Progenitor cell of endocrine pancreas (in vitro differentiated cells): ENCODE results near the gene COX15. TPM values are rescaled to one million over a fixed set of nuclear protein-coding genes. Genes with fewer than 3 reads are reported as not detected.

Experiments
- DNase-seq: peaks from one replicate; pipeline ENCODE4 v3.0.0; 2021; ENCODE audit warnings: low spot score; ENCODE audit not compliant: unreplicated experiment
- H3K27ac Mint-ChIP-seq: 2 replicates; pipeline ENCODE4 v1.8.0; 2021; ENCODE audit warnings: mild to moderate bottlenecking, moderate library complexity, mixed read lengths
- H3K27me3 Mint-ChIP-seq: 2 replicates; pipeline ENCODE4 v1.8.0; 2021; ENCODE audit warnings: mixed read lengths
- H3K36me3 Mint-ChIP-seq: 2 replicates; pipeline ENCODE4 v1.8.0; 2022; ENCODE audit warnings: mixed read lengths; ENCODE audit not compliant: insufficient read depth
- H3K4me1 Mint-ChIP-seq: 2 replicates; pipeline ENCODE4 v1.8.0; 2021; ENCODE audit warnings: low read depth, mixed read lengths
- H3K4me3 Mint-ChIP-seq: 2 replicates; pipeline ENCODE4 v1.8.0; 2021; ENCODE audit warnings: low read depth, mild to moderate bottlenecking, moderate library complexity, mixed read lengths
- H3K9me3 Mint-ChIP-seq: 2 replicates; pipeline ENCODE4 v1.8.0; 2021; ENCODE audit warnings: low read depth, mixed read lengths
- long read RNA-seq: library from polyadenylated mRNA; unstranded; transcript quantifications from one replicate; pipeline ENCODE4 v2.0.0, GENCODE V29; 2020
- total RNA-seq: library from RNA; stranded (reverse); gene quantifications from 2 replicates; pipeline ENCODE4 v1.2.1, GENCODE V29; 2021
- TF ChIP-seq, protein P1 (sequence below): fragments of 200-600 bp; sonication (generic); IDR thresholded peaks from one replicate; pipeline ENCODE4 v1.5.0; 2021; ENCODE audit warnings: antibody characterized with exemption, mild to moderate bottlenecking; ENCODE audit not compliant: unreplicated experiment

COX15 gene
- total RNA-seq: 45.4 and 46.6 TPM in 2 replicates
- long read RNA-seq, transcript COX15-201 (9 exons, 2,356 nt): major isoform, 131 of 164 reads
- long read RNA-seq, partial matches to known transcripts: 11 of 164 reads
- long read RNA-seq, other reads (novel, unspliced or antisense): 19 of 164 reads

- Mint-ChIP-seq H3K9me3 (no peaks in the 10 kb centered on the region), H3K36me3 (peaks cover 9% of the 10 kb centered on the region), H3K4me1 (peaks cover 7% of the 10 kb centered on the region), H3K27me3 (no peaks in the 10 kb centered on the region), H3K4me3 (peak within 1 kb of the TSS; percentile 100), H3K27ac (peak within 1 kb of the TSS; percentile 99)
- peak; percentile 94 for DNase-seq
- TF ChIP-seq, protein P1, sequence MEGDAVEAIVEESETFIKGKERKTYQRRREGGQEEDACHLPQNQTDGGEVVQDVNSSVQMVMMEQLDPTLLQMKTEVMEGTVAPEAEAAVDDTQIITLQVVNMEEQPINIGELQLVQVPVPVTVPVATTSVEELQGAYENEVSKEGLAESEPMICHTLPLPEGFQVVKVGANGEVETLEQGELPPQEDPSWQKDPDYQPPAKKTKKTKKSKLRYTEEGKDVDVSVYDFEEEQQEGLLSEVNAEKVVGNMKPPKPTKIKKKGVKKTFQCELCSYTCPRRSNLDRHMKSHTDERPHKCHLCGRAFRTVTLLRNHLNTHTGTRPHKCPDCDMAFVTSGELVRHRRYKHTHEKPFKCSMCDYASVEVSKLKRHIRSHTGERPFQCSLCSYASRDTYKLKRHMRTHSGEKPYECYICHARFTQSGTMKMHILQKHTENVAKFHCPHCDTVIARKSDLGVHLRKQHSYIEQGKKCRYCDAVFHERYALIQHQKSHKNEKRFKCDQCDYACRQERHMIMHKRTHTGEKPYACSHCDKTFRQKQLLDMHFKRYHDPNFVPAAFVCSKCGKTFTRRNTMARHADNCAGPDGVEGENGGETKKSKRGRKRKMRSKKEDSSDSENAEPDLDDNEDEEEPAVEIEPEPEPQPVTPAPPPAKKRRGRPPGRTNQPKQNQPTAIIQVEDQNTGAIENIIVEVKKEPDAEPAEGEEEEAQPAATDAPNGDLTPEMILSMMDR: peak; percentile 61
These were observed at the start of gene COX15, which contains the start of gene CUTC for GRCh38 chr10:99732033-99732842. Gene COX15, minus strand, starts transcription at chr10:99732127. Its CDS starts 78 bp downstream, at chr10:99732049. Gene CUTC, plus strand, starts transcription at chr10:99732234. Its CDS starts 115 bp downstream, at chr10:99732349.

- Mint-ChIP-seq H3K27ac (no peak overlapping the region), H3K9me3 (no peaks in the 10 kb centered on the region), H3K4me3 (no peak overlapping the region)
These were observed 47.4 kb upstream of the COX15 start for GRCh38 chr10:99779335-99779734.

DNA sequence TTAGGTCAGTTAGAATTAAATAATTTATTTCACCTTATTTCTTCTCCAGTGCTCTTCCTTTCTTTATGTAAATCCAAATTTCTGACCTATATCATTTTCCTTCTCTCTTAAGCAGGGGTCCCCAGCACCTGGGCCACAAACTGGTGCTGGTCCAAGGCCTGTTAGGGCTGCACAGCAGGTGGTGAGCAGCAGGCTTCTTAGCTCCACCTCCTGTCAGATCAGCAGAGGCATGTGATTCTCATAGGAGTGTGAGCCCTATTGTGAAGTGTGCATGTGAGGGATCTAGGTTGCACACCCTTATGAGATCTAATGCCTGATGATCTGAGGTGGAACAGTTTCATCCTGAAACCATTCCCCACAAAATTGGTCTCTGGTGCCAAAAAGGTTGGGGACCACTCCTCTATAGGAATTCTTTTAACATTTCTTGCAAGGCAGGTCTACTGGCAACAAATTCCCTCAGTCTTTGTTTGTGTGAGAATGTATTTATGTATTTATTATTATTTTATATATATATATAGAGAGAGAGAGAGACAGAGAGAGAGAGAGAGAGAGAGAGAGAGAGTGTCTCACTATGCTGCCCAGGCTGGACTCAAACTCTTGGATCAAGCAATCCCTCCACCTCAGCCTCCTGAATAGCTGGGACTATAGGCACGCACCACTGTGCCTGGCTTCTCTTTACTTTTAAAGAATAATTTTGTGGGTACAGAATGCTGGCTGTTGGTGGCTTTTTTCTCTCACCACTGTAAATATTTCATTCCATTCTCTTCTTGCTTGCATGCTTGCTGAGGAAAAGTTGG lies 46.2 kb upstream of the COX15 start:
- TF ChIP-seq, protein P1: no peak
- Mint-ChIP-seq H3K4me1 (peaks cover 3% of the 10 kb centered on the region), H3K27me3 (no peaks in the 10 kb centered on the region), H3K4me3 (no peak overlapping the region), H3K27ac (no peak overlapping the region), H3K9me3 (no peaks in the 10 kb centered on the region), H3K36me3 (no peaks in the 10 kb centered on the region)
- DNase-seq: no peak

More at GRCh38 chr10:99779335-99779734, 47.4 kb upstream of the COX15 start:
- Mint-ChIP-seq H3K27me3 (no peaks in the 10 kb centered on the region), H3K36me3 (no peaks in the 10 kb centered on the region), H3K4me1 (peaks cover 3% of the 10 kb centered on the region)
- TF ChIP-seq, protein P1: no peak
- DNase-seq: no peak

DNA sequence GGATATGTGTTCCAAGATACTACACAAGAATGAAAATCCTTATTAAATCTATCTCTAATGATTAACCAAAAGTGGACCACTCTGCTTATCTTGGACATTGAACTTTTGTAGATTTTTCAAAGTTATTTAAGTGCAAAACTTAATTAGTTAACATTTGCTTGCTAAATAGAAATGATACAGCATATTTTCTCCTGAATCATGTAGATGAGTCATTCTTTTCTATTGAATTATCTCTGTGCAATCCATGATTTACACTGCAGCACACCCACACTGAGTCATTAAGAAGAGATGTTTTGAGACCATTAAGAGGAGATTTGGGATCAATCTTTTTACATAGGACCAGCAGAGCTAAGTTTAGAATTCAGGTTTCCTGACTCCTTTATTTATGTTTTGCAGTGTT lies 43.9 kb upstream of the COX15 start:
- no peaks in the 10 kb centered on the region for H3K9me3 Mint-ChIP-seq
- no peaks in the 10 kb centered on the region for H3K27me3 Mint-ChIP-seq
- H3K27ac Mint-ChIP-seq: no peak overlapping the region
- TF ChIP-seq, protein P1: no peak
- H3K4me3 Mint-ChIP-seq: no peak overlapping the region
- peaks cover 3% of the 10 kb centered on the region for H3K4me1 Mint-ChIP-seq
- DNase-seq: no peak
- no peaks in the 10 kb centered on the region for H3K36me3 Mint-ChIP-seq

DNA sequence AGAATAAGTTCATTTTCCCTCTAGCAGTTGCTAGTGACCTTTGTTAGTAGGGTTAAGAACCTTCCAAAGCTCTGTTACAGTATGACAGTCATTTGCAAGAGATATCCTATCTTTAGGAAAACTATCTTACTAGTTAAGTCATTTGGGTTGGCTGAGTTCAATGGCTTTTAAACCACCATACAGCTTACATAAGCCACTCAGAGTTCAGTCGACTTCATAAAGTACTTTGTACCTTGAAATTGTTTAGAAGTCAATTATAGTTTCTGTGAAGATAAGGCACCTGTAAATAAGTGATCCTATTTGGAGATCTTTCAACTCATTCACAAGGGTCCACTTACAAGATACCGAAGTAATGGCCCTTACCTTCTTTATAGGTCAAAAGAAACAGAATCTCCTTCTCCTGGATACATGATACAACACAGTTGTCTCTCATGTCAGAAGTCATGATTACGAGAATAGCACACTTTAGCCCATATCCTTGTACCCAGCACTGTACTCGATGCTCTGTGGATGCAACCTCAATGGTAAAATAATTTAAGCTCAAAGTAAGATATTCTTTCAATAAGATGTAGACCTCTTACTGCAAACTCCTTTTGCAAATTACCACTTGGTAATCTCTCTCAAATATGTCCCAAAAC lies 38.6 kb upstream of the COX15 start:
- Mint-ChIP-seq H3K36me3 (no peaks in the 10 kb centered on the region), H3K4me1 (no peaks in the 10 kb centered on the region), H3K4me3 (no peak overlapping the region), H3K9me3 (no peaks in the 10 kb centered on the region), H3K27me3 (no peaks in the 10 kb centered on the region), H3K27ac (no peak overlapping the region)
- DNase-seq: no peak
- TF ChIP-seq, protein P1: no peak
